ENCODE results near the gene RPS6KA5. TPM values are rescaled to one million over a fixed set of nuclear protein-coding genes. Genes with fewer than 3 reads are reported as not detected.
"Not testable (repeated sequence)": the region's sequence is repeated elsewhere in the genome, so short reads cannot be mapped to it uniquely, and the experiment has no call there.

RPS6KA5 gene
- total RNA-seq, 4 donors from 2014 or later, result 3.1 to 10.5 (median 8.1) TPM

- H3K27me3 ChIP-seq, result no peaks in the 10 kb centered on the region
- no peak overlapping the region for H3K4me3 ChIP-seq
- no peak overlapping the region for H3K27ac ChIP-seq
- no peak for TF ChIP-seq CTCF (IDR thresholded peaks at IDR 0.05)
- no peak for TF ChIP-seq POLR2A (IDR thresholded peaks at IDR 0.05)
- H3K4me1 ChIP-seq, result peaks cover 0 to 11% (median 5%) of the 10 kb centered on the region in 3 donors
- H3K9me3 ChIP-seq, result no peaks in the 10 kb centered on the region
- intact Hi-C loops (cut with DNase I), result no loop called here
- DNase-seq, result no peak
- WGBS, 2 donors, result 83 to 86% methylated on average over 4 of the region's 4 CpGs
- H3K36me3 ChIP-seq, result no peaks in the 10 kb centered on the region
Measured at GRCh38 chr14:90983560-90983959, 76.9 kb downstream of the RPS6KA5 start.

- 92 to 94% methylated on average over 3 of the region's 3 CpGs for WGBS, 2 donors
Measured at GRCh38 chr14:90981636-90982035, 78.8 kb downstream of the RPS6KA5 start.

GRCh38 chr14:90980636-90981035, 79.8 kb downstream of the RPS6KA5 start:
- H3K27me3 ChIP-seq; H3K9me3 ChIP-seq; H3K27ac ChIP-seq; H3K4me3 ChIP-seq; DNase-seq; intact Hi-C loops (cut with DNase I): not testable (repeated sequence)
- Histone ChIP-seq H3K36me3 (peaks cover 0 to 14% (median 0%) of the 10 kb centered on the region in 3 donors), H3K4me1 (peaks cover 0 to 11% (median 5%) of the 10 kb centered on the region in 3 donors)
- 65 to 90% methylated on average over 2 to 3 of the region's 3 CpGs for WGBS, 2 donors

More at GRCh38 chr14:90981636-90982035, 78.8 kb downstream of the RPS6KA5 start:
- intact Hi-C loops (cut with DNase I), result no loop called here
- Histone ChIP-seq H3K27me3 (no peaks in the 10 kb centered on the region), H3K27ac (no peak overlapping the region), H3K4me1 (peaks cover 0 to 11% (median 5%) of the 10 kb centered on the region in 3 donors), H3K4me3 (no peak overlapping the region), H3K36me3 (peaks cover 0 to 14% (median 0%) of the 10 kb centered on the region in 3 donors), H3K9me3 (no peaks in the 10 kb centered on the region)
- no peak for DNase-seq
- TF ChIP-seq POLR2A (IDR thresholded peaks at IDR 0.05) (no peak), CTCF (IDR thresholded peaks at IDR 0.05) (no peak)

GRCh38 chr14:90979515-90979914, 80.9 kb downstream of the RPS6KA5 start:
- peaks cover 0 to 11% (median 5%) of the 10 kb centered on the region in 3 donors for H3K4me1 ChIP-seq
- TF ChIP-seq POLR2A (IDR thresholded peaks at IDR 0.05) (no peak), CTCF (IDR thresholded peaks at IDR 0.05) (no peak)
- DNase-seq, result no peak
- H3K9me3 ChIP-seq, result no peaks in the 10 kb centered on the region
- no peak overlapping the region for H3K27ac ChIP-seq
- intact Hi-C loops (cut with DNase I), result no loop called here
- H3K36me3 ChIP-seq, result peaks cover 0 to 14% (median 0%) of the 10 kb centered on the region in 3 donors
- WGBS, 2 donors, result 27 to 42% methylated on average over 5 of the region's 5 CpGs
- no peaks in the 10 kb centered on the region for H3K27me3 ChIP-seq
- no peak overlapping the region for H3K4me3 ChIP-seq

- no peaks in the 10 kb centered on the region for H3K27me3 ChIP-seq
- H3K9me3 ChIP-seq, result no peaks in the 10 kb centered on the region
- no peak for DNase-seq
- H3K4me1 ChIP-seq, result peaks cover 0 to 11% (median 5%) of the 10 kb centered on the region in 3 donors
- H3K4me3 ChIP-seq, result no peak overlapping the region
- 81 to 87% methylated on average over 3 of the region's 3 CpGs for WGBS, 2 donors
- H3K27ac ChIP-seq, result no peak overlapping the region
- intact Hi-C loops (cut with DNase I), result no loop called here
- peaks cover 0 to 14% (median 0%) of the 10 kb centered on the region in 3 donors for H3K36me3 ChIP-seq
- TF ChIP-seq POLR2A (IDR thresholded peaks at IDR 0.05) (no peak), CTCF (IDR thresholded peaks at IDR 0.05) (no peak)
Measured at GRCh38 chr14:90976101-90976500, 84.3 kb downstream of the RPS6KA5 start.

- TF ChIP-seq CTCF (IDR thresholded peaks at IDR 0.05) (no peak), POLR2A (IDR thresholded peaks at IDR 0.05) (no peak)
- no peaks in the 10 kb centered on the region for H3K27me3 ChIP-seq
- H3K4me1 ChIP-seq, result peaks cover 0 to 3% (median 0%) of the 10 kb centered on the region in 3 donors
- H3K36me3 ChIP-seq, result peaks cover 0 to under 1% (median 0%) of the 10 kb centered on the region in 3 donors
- intact Hi-C loops (cut with DNase I), result no loop called here
- no peaks in the 10 kb centered on the region for H3K9me3 ChIP-seq
- no peak overlapping the region for H3K4me3 ChIP-seq
- no peak for DNase-seq
- H3K27ac ChIP-seq, result no peak overlapping the region
Measured at GRCh38 chr14:90971687-90972086, 88.8 kb downstream of the RPS6KA5 start.
